ENCODE measurements around the gene PBXIP1. TPM values are rescaled to one million over a fixed set of nuclear protein-coding genes. Genes with fewer than 3 reads are reported as not detected.

Gene PBXIP1
- total and polyA plus RNA-seq, 2 donors from 2014 or later = 83.9 to 115 TPM

- Histone ChIP-seq H3K9me3 (ENCODE audit: control insufficient read depth in 2 of 3, insufficient read depth in 1 of 3, low read length in 3 of 3) (no peaks in the 10 kb centered on the region), H3K9ac (ENCODE audit: low read length in 3 of 3) (peak overlapping the region; percentile 70 to 99 (median 94)), H3K4me1 (ENCODE audit: control insufficient read depth in 2 of 3, insufficient read depth in 2 of 3, low read depth in 1 of 3, low read length in 3 of 3) (peaks cover 0 to 13% (median 5%) of the 10 kb centered on the region in 3 donors), H3K27ac (ENCODE audit: low read depth in 2 of 2, low read length in 2 of 2) (peak overlapping the region in 1 of 2 donors; percentile 83), H3K4me3 (ENCODE audit: low read length in 3 of 3) (peak overlapping the region; percentile 89 to 100 (median 91)), H3K36me3 (ENCODE audit: control insufficient read depth in 2 of 3, insufficient read depth in 3 of 3, low read length in 3 of 3) (peaks cover 2 to 14% (median 5%) of the 10 kb centered on the region in 3 donors), H3K27me3 (ENCODE audit: control insufficient read depth, insufficient read depth, low read length) (no peaks in the 10 kb centered on the region)
- no peak for TF ChIP-seq CTCF (IDR thresholded peaks at IDR 0.05; ENCODE audit: borderline replicate concordance, extremely low read depth, insufficient read depth)
- peak in 2 of 5 donors; percentile 56 to 61 for DNase-seq
- intact Hi-C loops (cut with DNase I) = no loop called here
- FAIRE-seq = no peak
Observed at GRCh38 chr1:154983776-154984466, 28.0 kb upstream of the PBXIP1 start.

GRCh38 chr1:154982897-154983648 is 27.2 kb upstream of the PBXIP1 start, which contains the start of gene FLAD1:
Gene FLAD1, plus strand, starts transcription at chr1:154983344. Its CDS starts 351 bp downstream, at chr1:154983695.
- peaks cover 0 to 13% (median 5%) of the 10 kb centered on the region in 3 donors for H3K4me1 ChIP-seq (ENCODE audit: control insufficient read depth in 2 of 3, insufficient read depth in 2 of 3, low read depth in 1 of 3, low read length in 3 of 3)
- peak within 1 kb of the TSS; percentile 89 to 100 (median 91) for H3K4me3 ChIP-seq (ENCODE audit: low read length in 3 of 3)
- DNase-seq = peak; percentile 97 to 100 (median 99)
- peaks cover 2 to 9% (median 3%) of the 10 kb centered on the region in 3 donors for H3K36me3 ChIP-seq (ENCODE audit: control insufficient read depth in 2 of 3, insufficient read depth in 3 of 3, low read length in 3 of 3)
- TF ChIP-seq CTCF (IDR thresholded peaks at IDR 0.05; ENCODE audit: borderline replicate concordance, extremely low read depth, insufficient read depth) = no peak
- no peaks in the 10 kb centered on the region for H3K9me3 ChIP-seq (ENCODE audit: control insufficient read depth in 2 of 3, insufficient read depth in 1 of 3, low read length in 3 of 3)
- H3K9ac ChIP-seq (ENCODE audit: low read length in 3 of 3) = peak within 1 kb of the TSS; percentile 70 to 99 (median 94)
- H3K27ac ChIP-seq (ENCODE audit: low read depth in 2 of 2, low read length in 2 of 2) = peak within 1 kb of the TSS; percentile 13 to 83
- peak; percentile 84 for FAIRE-seq
- intact Hi-C loops (cut with DNase I) = no loop called here
- H3K27me3 ChIP-seq (ENCODE audit: control insufficient read depth, insufficient read depth, low read length) = no peaks in the 10 kb centered on the region

- Histone ChIP-seq H3K9ac (ENCODE audit: low read length in 3 of 3) (peak overlapping the region; percentile 7 to 73 (median 64)), H3K4me1 (ENCODE audit: control insufficient read depth in 2 of 3, insufficient read depth in 2 of 3, low read depth in 1 of 3, low read length in 3 of 3) (peaks cover 0 to 13% (median 5%) of the 10 kb centered on the region in 3 donors), H3K36me3 (ENCODE audit: control insufficient read depth in 2 of 3, insufficient read depth in 3 of 3, low read length in 3 of 3) (peaks cover 0 to 2% (median 0%) of the 10 kb centered on the region in 3 donors), H3K27me3 (ENCODE audit: control insufficient read depth, insufficient read depth, low read length) (no peaks in the 10 kb centered on the region), H3K27ac (ENCODE audit: low read depth in 2 of 2, low read length in 2 of 2) (no peak overlapping the region), H3K4me3 (ENCODE audit: low read length in 3 of 3) (peak overlapping the region; percentile 78 to 89 (median 88)), H3K9me3 (ENCODE audit: control insufficient read depth in 2 of 3, insufficient read depth in 1 of 3, low read length in 3 of 3) (no peaks in the 10 kb centered on the region)
- FAIRE-seq (no peak), DNase-seq (no peak)
- TF ChIP-seq CTCF (IDR thresholded peaks at IDR 0.05; ENCODE audit: borderline replicate concordance, extremely low read depth, insufficient read depth) = no peak
- intact Hi-C loops (cut with DNase I) = no loop called here
Observed at GRCh38 chr1:154982341-154982740, 26.4 kb upstream of the PBXIP1 start.
